Stimulated activated memory B cell treated with anti-CD40 and anti-IgM and Interleukin-4, amounts not matched to agents 10 μg/mL and 1 μg/mL and 100 μg/mL, for 72 hours (primary cell): Measurements from ENCODE around the gene DCC.
"Not testable (repeated sequence)": the region's sequence is repeated elsewhere in the genome, so short reads cannot be mapped to it uniquely, and the experiment has no call there.

Source experiments
- ATAC-seq: fragments of 150-1000 bp; cut with Tn5 transposase; 2 replicates; pipeline ENCODE4 v1.10.0; 2021
- H3K27ac Mint-ChIP-seq: one replicate; pipeline ENCODE4 v1.8.0; 2022; ENCODE audit warnings: mild to moderate bottlenecking, mixed read lengths
- H3K27me3 Mint-ChIP-seq: one replicate; pipeline ENCODE4 v1.8.0; 2022; ENCODE audit warnings: mixed read lengths
- H3K36me3 Mint-ChIP-seq: one replicate; pipeline ENCODE4 v1.8.0; 2022; ENCODE audit warnings: mixed read lengths
- H3K4me1 Mint-ChIP-seq: one replicate; pipeline ENCODE4 v1.8.0; 2022; ENCODE audit warnings: mixed read lengths
- H3K4me3 Mint-ChIP-seq: one replicate; pipeline ENCODE4 v1.8.0; 2022; ENCODE audit warnings: mild to moderate bottlenecking, moderate library complexity, mixed read lengths
- H3K9me3 Mint-ChIP-seq: one replicate; pipeline ENCODE4 v1.8.0; 2022; ENCODE audit warnings: mixed read lengths

Gene DCC

DNA sequence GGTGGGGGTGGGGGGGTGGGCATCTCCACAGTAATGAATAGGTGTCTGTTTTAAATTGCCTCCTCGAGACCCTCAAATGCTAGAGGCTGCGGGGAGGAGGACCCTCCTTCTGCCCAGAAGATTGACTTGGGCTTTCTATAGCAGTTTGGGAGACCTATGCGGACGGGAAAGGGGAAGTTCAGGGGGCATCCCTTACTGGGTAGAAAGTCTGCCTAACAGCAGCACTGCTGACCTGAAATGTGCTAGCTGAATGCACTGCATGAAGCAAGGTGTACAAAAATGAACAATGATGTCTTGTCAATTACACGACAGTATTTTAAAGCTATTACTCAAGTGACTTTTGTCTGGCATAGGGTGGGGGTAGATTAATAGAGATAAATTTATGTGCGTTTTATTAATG is 2.5 kb downstream of the DCC start:
- H3K27me3 Mint-ChIP-seq = no peaks in the 10 kb centered on the region
- no peak overlapping the region for H3K27ac Mint-ChIP-seq
- H3K36me3 Mint-ChIP-seq = no peaks in the 10 kb centered on the region
- H3K9me3 Mint-ChIP-seq = no peaks in the 10 kb centered on the region
- no peak overlapping the region for H3K4me3 Mint-ChIP-seq
- no peaks in the 10 kb centered on the region for H3K4me1 Mint-ChIP-seq
- no peak for ATAC-seq

- Mint-ChIP-seq H3K36me3 (no peaks in the 10 kb centered on the region), H3K9me3 (no peaks in the 10 kb centered on the region), H3K4me3 (no peak overlapping the region), H3K27me3 (no peaks in the 10 kb centered on the region), H3K27ac (no peak overlapping the region), H3K4me1 (no peaks in the 10 kb centered on the region)
- ATAC-seq = no peak
Observed at GRCh38 chr18:52343138-52343537, 3.1 kb downstream of the DCC start.

GRCh38 chr18:52343731-52344340 is 3.8 kb downstream of the DCC start:
- Mint-ChIP-seq H3K9me3 (no peaks in the 10 kb centered on the region), H3K27me3 (no peaks in the 10 kb centered on the region), H3K4me3 (no peak overlapping the region), H3K36me3 (no peaks in the 10 kb centered on the region), H3K4me1 (no peaks in the 10 kb centered on the region), H3K27ac (no peak overlapping the region)
- no peak for ATAC-seq

DNA sequence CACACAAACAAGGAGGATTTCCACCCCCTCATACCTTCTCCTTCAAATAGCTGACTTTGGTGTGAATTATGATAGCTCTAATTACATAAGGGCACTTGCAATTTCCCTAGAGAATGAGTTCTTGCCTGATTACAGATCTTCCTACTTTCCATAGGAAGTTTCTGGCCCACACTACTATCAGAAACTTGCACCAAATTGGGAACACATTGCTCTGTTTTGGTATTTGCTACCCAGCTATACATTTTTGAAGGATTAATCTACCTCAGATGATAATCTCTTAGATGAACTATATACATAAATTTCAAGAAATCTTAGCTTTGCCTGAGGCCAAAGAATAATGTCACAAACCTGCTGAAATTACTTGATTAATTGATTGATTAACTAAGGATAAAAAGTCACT is 4.9 kb downstream of the DCC start:
- Mint-ChIP-seq H3K27me3 (no peaks in the 10 kb centered on the region), H3K36me3 (no peaks in the 10 kb centered on the region), H3K4me3 (no peak overlapping the region), H3K4me1 (no peaks in the 10 kb centered on the region), H3K27ac (no peak overlapping the region), H3K9me3 (no peaks in the 10 kb centered on the region)
- ATAC-seq = no peak

GRCh38 chr18:52345428-52345827 is 5.4 kb downstream of the DCC start:
- Mint-ChIP-seq H3K4me1 (no peaks in the 10 kb centered on the region), H3K4me3 (no peak overlapping the region), H3K27me3 (no peaks in the 10 kb centered on the region), H3K27ac (no peak overlapping the region), H3K36me3 (no peaks in the 10 kb centered on the region), H3K9me3 (no peaks in the 10 kb centered on the region)
- no peak for ATAC-seq

DNA sequence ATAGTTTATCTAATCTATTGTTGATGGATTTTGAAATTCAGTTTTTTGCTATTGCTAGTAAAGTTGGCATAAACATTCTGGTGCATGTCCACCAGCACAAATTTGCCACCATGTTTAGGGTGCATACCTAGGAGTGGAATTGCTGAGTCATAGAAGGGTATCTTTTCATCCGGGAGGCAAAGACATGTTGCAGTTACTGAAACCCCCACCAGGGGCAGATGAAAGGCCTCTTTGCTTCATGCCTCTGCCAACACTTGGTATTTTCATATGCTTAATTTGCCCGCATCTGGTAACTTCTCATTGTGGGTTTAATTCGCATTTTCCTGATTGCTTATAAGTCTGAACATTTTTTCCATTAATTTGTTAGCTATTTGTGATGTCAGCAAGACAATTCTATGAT is 8.2 kb downstream of the DCC start:
- no peaks in the 10 kb centered on the region for H3K4me1 Mint-ChIP-seq
- no peaks in the 10 kb centered on the region for H3K36me3 Mint-ChIP-seq
- H3K9me3 Mint-ChIP-seq = no peaks in the 10 kb centered on the region
- no peaks in the 10 kb centered on the region for H3K27me3 Mint-ChIP-seq
- H3K4me3 Mint-ChIP-seq = no peak overlapping the region
- no peak overlapping the region for H3K27ac Mint-ChIP-seq
- ATAC-seq = no peak

- H3K36me3 Mint-ChIP-seq = no peaks in the 10 kb centered on the region
- no peaks in the 10 kb centered on the region for H3K9me3 Mint-ChIP-seq
- H3K27ac Mint-ChIP-seq = no peak overlapping the region
- no peaks in the 10 kb centered on the region for H3K27me3 Mint-ChIP-seq
- no peak overlapping the region for H3K4me3 Mint-ChIP-seq
- no peaks in the 10 kb centered on the region for H3K4me1 Mint-ChIP-seq
- ATAC-seq = no peak
Observed at GRCh38 chr18:52349498-52349897, 9.5 kb downstream of the DCC start.

DNA sequence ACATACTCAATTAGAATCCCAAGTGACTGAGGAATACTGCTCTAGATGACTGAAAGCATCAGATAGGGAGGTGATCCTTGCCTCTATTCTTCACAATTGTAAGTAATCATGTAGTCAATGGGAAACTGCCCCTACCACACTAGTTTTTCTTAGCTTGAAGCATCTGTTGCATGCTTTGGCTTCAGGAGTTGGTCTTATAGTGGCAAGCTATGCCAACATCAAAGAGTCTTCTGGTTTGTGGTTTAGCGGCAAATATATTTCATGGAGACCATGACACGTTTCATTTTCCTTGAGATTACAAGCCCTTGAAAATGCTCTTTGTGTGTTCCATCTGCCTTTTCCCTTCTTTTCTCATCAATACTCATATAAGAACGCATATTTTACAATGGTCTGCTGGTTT is 12.9 kb downstream of the DCC start:
- Mint-ChIP-seq H3K4me3 (no peak overlapping the region), H3K27me3 (no peaks in the 10 kb centered on the region), H3K36me3 (no peaks in the 10 kb centered on the region), H3K4me1 (no peaks in the 10 kb centered on the region), H3K9me3 (no peaks in the 10 kb centered on the region), H3K27ac (no peak overlapping the region)
- no peak for ATAC-seq

GRCh38 chr18:52353589-52353988 is 13.6 kb downstream of the DCC start:
- H3K27ac Mint-ChIP-seq = no peak overlapping the region
- H3K4me1 Mint-ChIP-seq = no peaks in the 10 kb centered on the region
- no peaks in the 10 kb centered on the region for H3K27me3 Mint-ChIP-seq
- H3K4me3 Mint-ChIP-seq = no peak overlapping the region
- H3K9me3 Mint-ChIP-seq = peaks cover 5% of the 10 kb centered on the region
- no peak for ATAC-seq
- no peaks in the 10 kb centered on the region for H3K36me3 Mint-ChIP-seq

DNA sequence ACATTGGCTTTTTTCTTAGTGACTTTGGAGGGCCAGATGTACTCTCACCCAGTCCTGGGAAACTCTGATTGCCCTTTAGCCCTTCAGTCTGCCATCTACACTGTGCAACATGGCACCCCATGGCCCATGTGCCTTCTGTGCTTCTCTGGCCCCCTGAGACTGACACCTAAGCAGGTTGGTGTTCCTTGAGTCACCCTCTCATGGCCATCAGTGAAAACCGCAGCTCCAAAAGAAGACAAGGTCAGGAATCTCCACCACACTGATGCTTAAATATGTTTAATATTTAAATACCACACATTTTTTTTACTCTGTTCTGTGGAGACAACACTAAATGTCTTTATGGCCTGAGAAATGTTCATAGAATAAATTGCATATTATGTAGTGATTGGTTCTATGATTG is 23.9 kb downstream of the DCC start:
- Mint-ChIP-seq H3K27me3 (no peaks in the 10 kb centered on the region), H3K36me3 (no peaks in the 10 kb centered on the region), H3K27ac (no peak overlapping the region), H3K4me1 (no peaks in the 10 kb centered on the region), H3K9me3 (peaks cover 2% of the 10 kb centered on the region), H3K4me3 (no peak overlapping the region)
- no peak for ATAC-seq

GRCh38 chr18:52366851-52367250 is 26.9 kb downstream of the DCC start:
- not testable (repeated sequence) for H3K4me1 Mint-ChIP-seq, H3K27ac Mint-ChIP-seq, H3K27me3 Mint-ChIP-seq, ATAC-seq, H3K36me3 Mint-ChIP-seq, H3K4me3 Mint-ChIP-seq, H3K9me3 Mint-ChIP-seq

GRCh38 chr18:52367953-52368742 is 28.2 kb downstream of the DCC start:
- Mint-ChIP-seq H3K4me3 (no peak overlapping the region), H3K27ac (no peak overlapping the region), H3K9me3 (no peaks in the 10 kb centered on the region), H3K36me3 (no peaks in the 10 kb centered on the region), H3K4me1 (no peaks in the 10 kb centered on the region), H3K27me3 (no peaks in the 10 kb centered on the region)
- ATAC-seq = no peak

DNA sequence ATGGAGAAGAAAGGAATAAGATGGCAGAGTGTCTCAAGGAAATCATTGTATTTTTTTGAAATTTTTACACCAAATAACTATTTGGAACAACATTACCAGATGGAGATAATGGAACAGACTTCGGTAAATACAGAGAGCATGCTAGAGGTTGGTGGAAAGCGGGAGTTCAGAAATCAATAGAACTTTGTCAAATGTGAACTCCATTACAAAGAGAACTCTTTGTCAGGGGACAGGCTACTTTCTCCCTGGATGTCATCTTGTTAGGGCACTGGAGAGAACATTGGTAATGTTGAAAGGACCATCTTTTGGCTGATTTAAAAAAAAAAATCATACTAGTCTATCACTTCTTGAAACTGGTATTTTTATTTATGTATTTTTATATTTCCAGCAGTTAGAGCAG is 30.8 kb downstream of the DCC start:
- no peaks in the 10 kb centered on the region for H3K36me3 Mint-ChIP-seq
- H3K9me3 Mint-ChIP-seq = no peaks in the 10 kb centered on the region
- H3K27me3 Mint-ChIP-seq = no peaks in the 10 kb centered on the region
- no peak for ATAC-seq
- no peak overlapping the region for H3K4me3 Mint-ChIP-seq
- H3K27ac Mint-ChIP-seq = no peak overlapping the region
- no peaks in the 10 kb centered on the region for H3K4me1 Mint-ChIP-seq

DNA sequence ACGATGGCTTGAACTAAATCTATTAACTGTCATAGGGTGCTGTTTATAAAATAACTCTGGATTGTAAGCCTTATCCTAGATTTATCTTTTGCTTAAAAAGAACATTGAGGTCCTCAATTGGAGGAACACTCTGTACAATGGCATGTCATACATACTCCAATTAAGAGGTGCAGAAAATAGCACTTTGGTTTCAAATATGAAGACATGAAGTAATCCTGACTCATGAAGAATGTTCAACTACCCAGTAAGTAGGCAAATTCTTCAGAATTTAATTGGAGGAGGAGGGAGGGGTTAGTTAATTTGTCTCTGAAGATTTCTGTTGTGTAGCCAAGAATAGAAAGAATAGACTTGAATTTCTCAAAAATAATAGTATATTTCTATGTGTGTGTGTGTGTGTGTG is 36.1 kb downstream of the DCC start:
- no peaks in the 10 kb centered on the region for H3K36me3 Mint-ChIP-seq
- no peaks in the 10 kb centered on the region for H3K4me1 Mint-ChIP-seq
- no peak for ATAC-seq
- H3K9me3 Mint-ChIP-seq = peaks cover 2% of the 10 kb centered on the region
- no peaks in the 10 kb centered on the region for H3K27me3 Mint-ChIP-seq
- no peak overlapping the region for H3K4me3 Mint-ChIP-seq
- no peak overlapping the region for H3K27ac Mint-ChIP-seq

GRCh38 chr18:52377094-52377493 is 37.1 kb downstream of the DCC start:
- Mint-ChIP-seq H3K36me3 (no peaks in the 10 kb centered on the region), H3K4me3 (no peak overlapping the region), H3K27ac (no peak overlapping the region), H3K4me1 (no peaks in the 10 kb centered on the region), H3K27me3 (no peaks in the 10 kb centered on the region), H3K9me3 (peaks cover 2% of the 10 kb centered on the region)
- no peak for ATAC-seq

DNA sequence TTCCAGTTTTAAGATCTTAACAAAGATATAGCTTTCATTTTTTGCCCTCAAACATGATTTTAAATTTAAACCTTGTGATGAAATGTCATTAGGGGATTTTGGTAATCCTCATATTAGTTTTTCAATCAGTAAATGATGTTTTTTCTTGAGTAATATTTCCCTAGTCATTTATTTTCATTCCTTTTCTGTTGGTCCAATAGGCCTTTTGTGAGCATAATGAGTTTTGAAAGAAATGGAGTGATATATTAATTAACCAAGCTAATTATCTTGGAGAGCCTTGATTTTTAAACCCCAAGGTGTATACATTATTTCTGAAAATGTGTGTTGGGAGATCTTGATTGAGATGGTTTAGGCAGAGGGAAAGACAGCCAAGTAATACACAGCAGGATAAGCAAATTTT is 46.3 kb downstream of the DCC start:
- Mint-ChIP-seq H3K9me3 (no peaks in the 10 kb centered on the region), H3K27me3 (no peaks in the 10 kb centered on the region), H3K27ac (no peak overlapping the region), H3K4me1 (no peaks in the 10 kb centered on the region), H3K36me3 (no peaks in the 10 kb centered on the region), H3K4me3 (no peak overlapping the region)
- ATAC-seq = no peak
